MM.1S (cell line): Measurements from ENCODE around the gene PTH1R.

ENCODE experiments used
- EZH2 ChIP-seq: fragments of 300-600 bp; sonication (generic); optimal IDR thresholded peaks from 2 replicates; pipeline ENCODE3; 2017; ENCODE audit warnings: low read depth, mild to moderate bottlenecking, antibody characterized with exemption, low read length, mixed read lengths
- EZH2phosphoT487 ChIP-seq: fragments of 300-600 bp; sonication (generic); IDR thresholded peaks from 2 replicates; pipeline ENCODE4 v1.6.1; 2018; ENCODE audit warnings: antibody characterized with exemption, low read length
- TF ChIP-seq, protein P1 (sequence below): fragments of 300-600 bp; sonication (generic); IDR thresholded peaks from 2 replicates; pipeline ENCODE4 v1.5.1; 2016; ENCODE audit warnings: antibody characterized with exemption, low read length, mixed read lengths

DNA sequence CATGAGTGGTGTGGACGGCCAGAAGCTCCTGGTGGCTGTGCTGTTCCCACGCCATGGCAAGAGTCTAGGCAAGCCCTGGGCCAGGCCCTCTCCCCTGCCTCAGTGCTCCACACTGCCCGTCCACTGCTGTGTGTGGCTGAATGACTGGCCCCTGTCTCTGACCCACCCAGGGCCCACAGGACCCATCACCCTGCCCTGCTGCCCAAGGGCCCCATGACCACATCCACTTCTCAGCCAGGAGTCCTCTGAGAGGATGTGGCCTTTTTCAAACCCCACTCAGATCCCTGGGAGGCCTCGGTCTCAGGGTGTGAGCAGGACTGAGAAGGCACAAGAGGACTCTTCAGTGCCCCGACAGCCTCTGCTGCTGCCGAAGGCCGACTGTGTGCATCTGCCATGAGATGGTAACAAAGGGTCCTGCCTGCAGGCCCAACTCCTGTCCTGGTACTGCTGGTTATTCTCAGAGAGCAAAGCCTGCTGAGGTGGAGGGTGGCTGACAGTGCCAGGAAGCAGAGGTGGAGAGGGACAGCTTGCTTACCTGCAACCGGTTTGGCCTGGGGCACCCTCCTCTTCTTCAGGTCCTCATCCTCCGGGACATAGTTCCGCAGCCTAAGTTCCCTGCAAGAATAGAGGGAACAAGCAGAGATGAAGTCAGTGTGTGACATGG, 47.5 kb downstream of the PTH1R start:
- TF ChIP-seq, protein P1, sequence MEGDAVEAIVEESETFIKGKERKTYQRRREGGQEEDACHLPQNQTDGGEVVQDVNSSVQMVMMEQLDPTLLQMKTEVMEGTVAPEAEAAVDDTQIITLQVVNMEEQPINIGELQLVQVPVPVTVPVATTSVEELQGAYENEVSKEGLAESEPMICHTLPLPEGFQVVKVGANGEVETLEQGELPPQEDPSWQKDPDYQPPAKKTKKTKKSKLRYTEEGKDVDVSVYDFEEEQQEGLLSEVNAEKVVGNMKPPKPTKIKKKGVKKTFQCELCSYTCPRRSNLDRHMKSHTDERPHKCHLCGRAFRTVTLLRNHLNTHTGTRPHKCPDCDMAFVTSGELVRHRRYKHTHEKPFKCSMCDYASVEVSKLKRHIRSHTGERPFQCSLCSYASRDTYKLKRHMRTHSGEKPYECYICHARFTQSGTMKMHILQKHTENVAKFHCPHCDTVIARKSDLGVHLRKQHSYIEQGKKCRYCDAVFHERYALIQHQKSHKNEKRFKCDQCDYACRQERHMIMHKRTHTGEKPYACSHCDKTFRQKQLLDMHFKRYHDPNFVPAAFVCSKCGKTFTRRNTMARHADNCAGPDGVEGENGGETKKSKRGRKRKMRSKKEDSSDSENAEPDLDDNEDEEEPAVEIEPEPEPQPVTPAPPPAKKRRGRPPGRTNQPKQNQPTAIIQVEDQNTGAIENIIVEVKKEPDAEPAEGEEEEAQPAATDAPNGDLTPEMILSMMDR: no peak
- TF ChIP-seq EZH2: no peak
- TF ChIP-seq EZH2phosphoT487: no peak
